Breast epithelium (tissue), 3 donors: Measurements from ENCODE around the gene TEX2.

Experiments
- CTCF ChIP-seq, 3 donors: fragments of 450-650 bp; IDR thresholded peaks; one replicate each; pipeline ENCODE4 v1.5.1; 2016 to 2017; ENCODE audit warnings: antibody characterized with exemption in 3 of 3, mild to moderate bottlenecking in 3 of 3, moderate library complexity in 3 of 3
- POLR2A ChIP-seq: fragments of 450-650 bp; IDR thresholded peaks from one replicate; pipeline ENCODE4 v1.6.1; 2016; ENCODE audit warnings: antibody characterized with exemption, mild to moderate bottlenecking, moderate library complexity

- no peak for TF ChIP-seq CTCF (IDR thresholded peaks at IDR 0.05)
- no peak for TF ChIP-seq POLR2A
Measured at GRCh38 chr17:64155751-64156544, 107.1 kb downstream of the TEX2 start.
